ENCODE data around the gene LDLRAD3.

DNA sequence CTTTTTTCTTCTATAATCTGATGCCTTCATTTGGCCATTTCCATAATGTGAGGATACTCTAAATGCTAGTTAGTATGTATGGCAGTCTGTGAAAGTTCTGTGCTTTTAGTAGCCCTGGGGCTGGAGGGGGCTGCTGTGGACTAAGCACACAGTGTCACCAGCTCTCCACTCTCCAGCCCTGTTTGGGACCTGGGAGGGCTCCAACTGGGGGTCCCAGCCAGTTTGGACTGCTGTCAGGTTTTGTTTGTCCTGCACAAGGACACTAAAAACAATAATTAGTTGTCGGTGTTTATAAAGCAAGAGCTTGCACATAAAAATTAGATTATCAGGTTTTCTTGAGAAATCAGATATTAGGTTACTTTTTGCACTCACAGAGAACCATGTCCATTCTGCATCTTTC, 103.1 kb downstream of the LDLRAD3 start:
- TF ChIP-seq CTCF (IDR thresholded peaks at IDR 0.05) (no peak), EP300 (IDR thresholded peaks at IDR 0.05; ENCODE audit: borderline replicate concordance in 1 of 2, low read depth in 1 of 2, low read length in 1 of 2) (no peak), TAF1 (IDR thresholded peaks at IDR 0.05; ENCODE audit: borderline replicate concordance, low read depth, low read length) (no peak)

Data from SK-N-SH (cell line).